Esophagus squamous epithelium (tissue), 4 donors: ENCODE data around the gene SH3RF2.

ENCODE experiments used
- CTCF ChIP-seq, 6 experiments: fragments of 450-650 bp in 4 of 6; fragments of 200-600 bp in 2 of 6; sonication (generic) in 2 of 6; IDR thresholded peaks; one replicate each; pipeline ENCODE4 v1.5.1; 2016 to 2019; ENCODE audit warnings: antibody characterized with exemption in 6 of 6, mild to moderate bottlenecking in 4 of 6, moderate library complexity in 4 of 6
- POLR2A ChIP-seq, 4 donors: fragments of 450-650 bp; IDR thresholded peaks; one replicate each; pipeline ENCODE4 v1.6.1; 2017; ENCODE audit warnings: antibody characterized with exemption in 4 of 4, mild to moderate bottlenecking in 4 of 4, moderate library complexity in 3 of 4

- TF ChIP-seq CTCF (IDR thresholded peaks at IDR 0.05): no peak
- TF ChIP-seq POLR2A (IDR thresholded peaks at IDR 0.05): no peak
Measured at GRCh38 chr5:145999208-145999607, 62.8 kb downstream of the SH3RF2 start.
